GM19351 (cell line): ENCODE measurements around the gene ZNF318.
A peak's percentile ranks its signal among the peaks of the same experiment; 100 is the strongest.
"Not testable (repeated sequence)": the region's sequence is repeated elsewhere in the genome, so short reads cannot be mapped to it uniquely, and the experiment has no call there.

Experiments
- ATAC-seq: cut with Tn5 transposase; IDR thresholded peaks from one replicate; pipeline ENCODE4 v1.9.1; 2021; ENCODE audit warnings: mild to moderate bottlenecking, moderate library complexity; ENCODE audit not compliant: unreplicated experiment

Gene ZNF318

GRCh38 chr6:43386492-43386891, 17.0 kb upstream of the ZNF318 start:
- ATAC-seq, result no peak

- ATAC-seq, result no peak
Observed at GRCh38 chr6:43383021-43383667, 13.7 kb upstream of the ZNF318 start.

GRCh38 chr6:43380858-43381257, 11.4 kb upstream of the ZNF318 start:
- ATAC-seq, result not testable (repeated sequence)

GRCh38 chr6:43378631-43379030, 9.2 kb upstream of the ZNF318 start:
- no peak for ATAC-seq

GRCh38 chr6:43377710-43378229, 8.3 kb upstream of the ZNF318 start:
- ATAC-seq, result no peak

- ATAC-seq, result peak; percentile 40
Observed at GRCh38 chr6:43376551-43376981, 7.1 kb upstream of the ZNF318 start.

- ATAC-seq, result no peak
Observed at GRCh38 chr6:43375693-43376092, 6.2 kb upstream of the ZNF318 start.

GRCh38 chr6:43373252-43373875, 3.9 kb upstream of the ZNF318 start:
- no peak for ATAC-seq

GRCh38 chr6:43370003-43370580, 645 bp upstream of the ZNF318 start:
- peak; percentile 12 for ATAC-seq

- ATAC-seq, result peak; percentile 5
Observed at GRCh38 chr6:43368259-43369160, 937 bp downstream of the ZNF318 start.

- no peak for ATAC-seq
Observed at GRCh38 chr6:43367245-43367984, 2.0 kb downstream of the ZNF318 start.

GRCh38 chr6:43361269-43361668, 8.2 kb downstream of the ZNF318 start:
- ATAC-seq, result no peak

GRCh38 chr6:43359831-43360230, 9.6 kb downstream of the ZNF318 start:
- ATAC-seq, result no peak

GRCh38 chr6:43359381-43359780, 10.1 kb downstream of the ZNF318 start:
- no peak for ATAC-seq

- ATAC-seq, result no peak
Observed at GRCh38 chr6:43355862-43356590, 13.4 kb downstream of the ZNF318 start.

GRCh38 chr6:43351951-43352350, 17.5 kb downstream of the ZNF318 start:
- not testable (repeated sequence) for ATAC-seq

- no peak for ATAC-seq
Observed at GRCh38 chr6:43347444-43347843, 22.0 kb downstream of the ZNF318 start.

GRCh38 chr6:43347021-43347420, 22.4 kb downstream of the ZNF318 start:
- ATAC-seq, result no peak

- ATAC-seq, result not testable (repeated sequence)
Observed at GRCh38 chr6:43346243-43346642, 23.2 kb downstream of the ZNF318 start.

- peak; percentile 82 for ATAC-seq
Observed at GRCh38 chr6:43339168-43339567, 30.3 kb downstream of the ZNF318 start.
